Loucy (cell line): ENCODE data around the gene TOR3A.

Source experiments
- CTCF ChIP-seq: fragments of 200-600 bp; sonication (generic); conservative IDR thresholded peaks from 2 replicates; pipeline ENCODE4 v1.5.1; 2014; ENCODE audit warnings: mild to moderate bottlenecking, antibody characterized with exemption, low read length
- EZH2phosphoT487 ChIP-seq: fragments of 200-600 bp; IDR thresholded peaks from 2 replicates; pipeline ENCODE4 v1.6.1; 2018; ENCODE audit warnings: antibody characterized with exemption, mild to moderate bottlenecking, moderate library complexity, borderline replicate concordance

DNA sequence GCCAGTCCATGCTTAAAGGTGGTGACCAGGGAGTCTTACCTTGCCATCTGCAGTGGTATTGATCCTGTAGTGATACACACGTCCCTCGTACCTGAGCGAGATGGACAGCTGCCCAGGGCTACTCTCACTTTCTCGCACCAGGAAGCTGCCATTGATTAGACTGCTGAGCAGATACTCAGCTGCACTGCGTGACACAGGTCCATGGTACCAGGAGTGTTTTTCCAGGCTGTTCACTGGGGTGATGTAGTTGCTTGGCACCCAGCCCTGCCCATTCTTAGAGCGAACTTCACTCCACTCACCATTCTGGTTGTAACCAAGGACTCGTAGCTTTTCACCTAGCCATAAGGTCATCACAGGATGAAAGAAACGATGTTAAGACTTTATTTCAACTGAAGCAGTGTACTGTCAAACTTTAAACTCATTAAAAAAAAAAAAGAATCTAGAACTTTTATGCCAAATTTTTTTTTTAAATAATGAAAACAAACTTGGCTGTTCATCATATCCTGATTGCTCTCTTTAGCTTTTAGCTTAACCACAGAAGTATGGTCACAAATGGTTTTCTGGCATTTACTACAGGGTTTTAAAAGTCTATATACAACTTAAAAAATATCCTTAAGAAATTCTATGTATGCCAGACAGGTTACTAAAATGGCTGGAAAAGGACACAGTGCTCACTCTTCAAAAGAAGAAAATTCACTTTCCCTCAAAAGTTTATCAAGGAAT, 44.6 kb downstream of the TOR3A start:
- TF ChIP-seq CTCF (no peak), EZH2phosphoT487 (no peak)
